HT1080 (cell line): ENCODE data around the gene TENT4A. TPM values are rescaled to one million over a fixed set of nuclear protein-coding genes. Genes with fewer than 3 reads are reported as not detected.

Source experiments
- DNase-seq: peaks from one replicate; pipeline ENCODE4 v3.0.0-alpha.2; 2015; ENCODE audit warnings: low read depth
- total RNA-seq: library from RNA; depleted of rRNA; stranded (reverse); fragments of >200 nt; shearing (Covaris generic); gene quantifications from 2 replicates; pipeline ENCODE4 v1.2.3, GENCODE V29; 2014

The TENT4A gene
- total RNA-seq, 1 experiment from 2014 or later: 23.0 TPM

GRCh38 chr5:6731465-6732237, 18.4 kb downstream of the TENT4A start:
- no peak for DNase-seq

GRCh38 chr5:6732634-6733410, 19.6 kb downstream of the TENT4A start:
- DNase-seq: peak; percentile 97

- DNase-seq: no peak
Measured at GRCh38 chr5:6733411-6734242, 20.4 kb downstream of the TENT4A start.

- DNase-seq: no peak
Measured at GRCh38 chr5:6734243-6734700, 21.0 kb downstream of the TENT4A start.

- no peak for DNase-seq
Measured at GRCh38 chr5:6734781-6735180, 21.5 kb downstream of the TENT4A start.

- DNase-seq: no peak
Measured at GRCh38 chr5:6736106-6736505, 22.9 kb downstream of the TENT4A start.

- no peak for DNase-seq
Measured at GRCh38 chr5:6736524-6737042, 23.4 kb downstream of the TENT4A start.

- no peak for DNase-seq
Measured at GRCh38 chr5:6737043-6737941, 24.1 kb downstream of the TENT4A start.

- no peak for DNase-seq
Measured at GRCh38 chr5:6739603-6740002, 26.4 kb downstream of the TENT4A start.

- DNase-seq: no peak
Measured at GRCh38 chr5:6740586-6741150, 27.4 kb downstream of the TENT4A start.

GRCh38 chr5:6742081-6742758, 29.0 kb downstream of the TENT4A start:
- DNase-seq: no peak

GRCh38 chr5:6743161-6743560, 29.9 kb downstream of the TENT4A start:
- no peak for DNase-seq

- DNase-seq: no peak
Measured at GRCh38 chr5:6744841-6745705, 31.8 kb downstream of the TENT4A start.

GRCh38 chr5:6745706-6746222, 32.5 kb downstream of the TENT4A start:
- DNase-seq: peak; percentile 56

GRCh38 chr5:6746244-6746643, 33.0 kb downstream of the TENT4A start:
- no peak for DNase-seq

- no peak for DNase-seq
Measured at GRCh38 chr5:6747103-6747502, 33.9 kb downstream of the TENT4A start.

- no peak for DNase-seq
Measured at GRCh38 chr5:6748142-6748541, 34.9 kb downstream of the TENT4A start.

GRCh38 chr5:6749026-6749716, 35.9 kb downstream of the TENT4A start:
- no peak for DNase-seq
